Coronary artery (tissue), 2 donors: ENCODE measurements around the gene SAP30BP.

ENCODE experiments used
- DNase-seq: peaks from one replicate; pipeline ENCODE4 v3.0.0-alpha.2; 2017; ENCODE audit warnings: low spot score
- H3K27ac ChIP-seq, 2 donors: fragments of 200-600 bp; sonication (generic); one replicate each; pipeline ENCODE4 v1.5.1; 2016 to 2019
- H3K4me3 ChIP-seq: fragments of 200-600 bp; sonication (generic); 2 replicates; pipeline ENCODE4 v1.5.1; 2016; ENCODE audit warnings: mild to moderate bottlenecking, moderate library complexity
- CTCF ChIP-seq: fragments of 200-600 bp; sonication (generic); IDR thresholded peaks from one replicate; pipeline ENCODE4 v1.5.1; 2019; ENCODE audit warnings: antibody characterized with exemption

The SAP30BP gene

GRCh38 chr17:75661531-75661930 is 5.6 kb upstream of the SAP30BP start:
- no peak for DNase-seq
- no peak overlapping the region for H3K27ac ChIP-seq
- H3K4me3 ChIP-seq: no peak overlapping the region
- TF ChIP-seq CTCF: no peak

- H3K4me3 ChIP-seq: no peak overlapping the region
- no peak for TF ChIP-seq CTCF
- no peak for DNase-seq
- no peak overlapping the region for H3K27ac ChIP-seq
These were observed 4.6 kb upstream of the SAP30BP start for GRCh38 chr17:75662511-75662910.

GRCh38 chr17:75664099-75664549 is 3.0 kb upstream of the SAP30BP start:
- no peak for DNase-seq
- no peak overlapping the region for H3K4me3 ChIP-seq
- H3K27ac ChIP-seq: no peak overlapping the region
- TF ChIP-seq CTCF: no peak

- peak overlapping the region; percentile 89 for H3K4me3 ChIP-seq
- TF ChIP-seq CTCF: no peak
These were observed 1.2 kb upstream of the SAP30BP start for GRCh38 chr17:75665981-75666380.

GRCh38 chr17:75667825-75668224 is 687 bp downstream of the SAP30BP start:
- TF ChIP-seq CTCF: no peak
- no peak for DNase-seq
- H3K4me3 ChIP-seq: peak overlapping the region; percentile 89
- H3K27ac ChIP-seq: peak overlapping the region; percentile 80 to 92

More at GRCh38 chr17:75665981-75666380, 1.2 kb upstream of the SAP30BP start:
- H3K27ac ChIP-seq: no peak overlapping the region
- DNase-seq: no peak

- no peak for DNase-seq
- Histone ChIP-seq H3K4me3 (peak overlapping the region; percentile 89), H3K27ac (no peak overlapping the region)
- no peak for TF ChIP-seq CTCF
These were observed 1.4 kb downstream of the SAP30BP start for GRCh38 chr17:75668489-75668888.

GRCh38 chr17:75670868-75671267 is 3.7 kb downstream of the SAP30BP start:
- no peak for DNase-seq
- no peak for TF ChIP-seq CTCF
- Histone ChIP-seq H3K27ac (no peak overlapping the region), H3K4me3 (no peak overlapping the region)
